Measurements from ENCODE around the gene CEP20.

DNA sequence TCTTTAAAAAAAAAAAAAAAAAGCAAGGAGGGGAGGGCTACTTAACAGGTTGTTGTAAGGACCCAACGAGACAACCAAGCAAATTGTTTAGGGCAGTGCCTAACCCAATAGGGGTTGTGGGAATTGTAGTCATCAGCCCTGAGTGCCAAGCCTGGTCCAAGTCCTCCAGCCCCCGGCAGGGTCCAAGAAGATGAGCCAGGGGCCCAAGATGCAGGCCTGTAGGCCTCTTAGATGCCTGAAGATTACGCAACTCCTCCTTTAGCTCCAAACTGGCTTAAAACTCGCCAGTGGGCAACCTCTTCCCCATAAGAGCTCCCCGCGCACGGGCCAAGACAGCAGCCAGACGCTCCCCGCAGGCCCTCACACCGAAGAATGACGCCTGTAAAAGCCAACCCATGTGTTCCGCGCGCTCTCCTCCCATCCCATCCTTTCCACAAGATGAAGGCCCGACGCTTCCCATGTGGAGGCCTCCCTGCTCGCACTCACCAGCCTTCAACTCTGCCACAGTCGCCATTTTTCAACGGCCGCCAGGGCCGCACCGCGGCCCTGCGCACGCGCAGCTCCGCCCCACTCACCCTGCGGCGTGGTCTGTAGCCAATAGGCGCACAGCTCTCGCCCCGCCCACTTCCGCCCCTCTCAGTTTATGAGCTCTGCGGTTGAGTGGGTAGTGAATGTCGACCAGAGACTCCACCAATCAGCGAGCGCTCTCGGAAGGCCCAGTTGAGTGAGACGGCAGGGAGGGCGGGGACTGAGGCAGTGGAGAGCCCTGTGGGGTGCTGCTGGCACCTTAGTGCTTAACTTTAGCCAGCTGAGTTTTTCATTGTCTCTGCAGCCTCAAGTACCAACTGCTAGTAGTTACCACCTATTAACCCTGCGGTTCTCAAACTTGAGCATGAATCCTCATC, at the start of gene CEP20:
- no peak for TF ChIP-seq EZH2 (IDR thresholded peaks at IDR 0.05; ENCODE audit: borderline replicate concordance, insufficient read depth, low read depth, low read length, poor library complexity, severe bottlenecking)
- TF ChIP-seq, protein P1, sequence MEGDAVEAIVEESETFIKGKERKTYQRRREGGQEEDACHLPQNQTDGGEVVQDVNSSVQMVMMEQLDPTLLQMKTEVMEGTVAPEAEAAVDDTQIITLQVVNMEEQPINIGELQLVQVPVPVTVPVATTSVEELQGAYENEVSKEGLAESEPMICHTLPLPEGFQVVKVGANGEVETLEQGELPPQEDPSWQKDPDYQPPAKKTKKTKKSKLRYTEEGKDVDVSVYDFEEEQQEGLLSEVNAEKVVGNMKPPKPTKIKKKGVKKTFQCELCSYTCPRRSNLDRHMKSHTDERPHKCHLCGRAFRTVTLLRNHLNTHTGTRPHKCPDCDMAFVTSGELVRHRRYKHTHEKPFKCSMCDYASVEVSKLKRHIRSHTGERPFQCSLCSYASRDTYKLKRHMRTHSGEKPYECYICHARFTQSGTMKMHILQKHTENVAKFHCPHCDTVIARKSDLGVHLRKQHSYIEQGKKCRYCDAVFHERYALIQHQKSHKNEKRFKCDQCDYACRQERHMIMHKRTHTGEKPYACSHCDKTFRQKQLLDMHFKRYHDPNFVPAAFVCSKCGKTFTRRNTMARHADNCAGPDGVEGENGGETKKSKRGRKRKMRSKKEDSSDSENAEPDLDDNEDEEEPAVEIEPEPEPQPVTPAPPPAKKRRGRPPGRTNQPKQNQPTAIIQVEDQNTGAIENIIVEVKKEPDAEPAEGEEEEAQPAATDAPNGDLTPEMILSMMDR (IDR thresholded peaks at IDR 0.05) = no peak

Data from B cell (primary cell).